Stimulated activated naive CD4-positive, alpha-beta T cell treated with Interleukin-2 at 50 U/mL for 16 hours (primary cell): Measurements from ENCODE around the gene RPL4.
"Not testable (repeated sequence)": the region's sequence is repeated elsewhere in the genome, so short reads cannot be mapped to it uniquely, and the experiment has no call there.

ENCODE experiments used
- DNase-seq: peaks from one replicate; lab custom pipeline; 2025; lab: John Stamatoyannopoulos, UW

The RPL4 gene

GRCh38 chr15:66504563-66505429 is at the start of gene RPL4, which contains the start of gene ZWILCH:
Gene RPL4, minus strand, starts transcription at chr15:66504855. Its CDS starts 65 bp downstream, at chr15:66504790.
Gene ZWILCH, plus strand, starts transcription at chr15:66505326. Its CDS starts 13 bp downstream, at chr15:66505339.
- peak; percentile 79 for DNase-seq

GRCh38 chr15:66545255-66545654 is 40.6 kb upstream of the RPL4 start:
- no peak for DNase-seq

- DNase-seq, result no peak
These were observed 38.2 kb upstream of the RPL4 start for GRCh38 chr15:66542896-66543295.

- no peak for DNase-seq
These were observed 30.4 kb upstream of the RPL4 start for GRCh38 chr15:66535056-66535455.

DNA sequence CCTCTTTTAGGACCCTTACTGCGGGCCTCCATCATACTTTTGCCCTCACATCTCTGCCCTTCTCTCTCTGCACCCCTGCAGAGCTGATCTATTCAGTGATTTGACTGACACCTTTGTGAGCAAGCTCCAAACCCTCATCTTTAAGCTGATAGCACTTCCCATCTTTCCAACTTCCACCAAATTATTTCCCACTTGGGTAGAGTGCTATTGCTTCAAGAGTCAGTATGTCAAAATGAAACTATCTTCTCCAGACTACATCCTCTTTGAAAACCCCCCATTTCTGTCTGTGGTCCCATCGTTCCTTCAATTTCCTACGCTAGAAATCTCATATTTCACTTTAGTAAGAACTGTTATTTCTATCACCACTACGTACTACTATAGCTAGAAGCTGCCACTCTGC is 20.2 kb upstream of the RPL4 start:
- no peak for DNase-seq

DNA sequence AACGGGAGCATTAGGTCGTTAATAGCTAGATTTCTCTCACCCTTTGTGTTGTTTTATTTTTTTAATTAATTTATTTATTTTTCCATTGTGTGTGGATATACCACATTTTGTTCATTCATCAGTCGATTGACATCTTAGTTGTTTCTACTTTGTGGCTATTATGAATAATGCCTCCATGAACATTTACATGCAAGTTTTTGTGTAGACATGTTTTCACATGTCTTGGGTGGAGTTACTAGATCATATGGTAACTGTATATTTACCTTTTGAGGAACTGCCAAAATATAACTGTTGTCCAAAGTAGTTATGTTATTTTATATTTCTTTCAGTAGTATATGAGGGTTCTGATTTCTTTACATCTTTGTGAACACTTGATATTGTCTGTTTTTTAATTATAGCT is 19.3 kb upstream of the RPL4 start:
- no peak for DNase-seq

GRCh38 chr15:66515901-66516322 is 11.3 kb upstream of the RPL4 start:
- DNase-seq, result no peak

GRCh38 chr15:66514586-66514985 is 9.9 kb upstream of the RPL4 start:
- no peak for DNase-seq

GRCh38 chr15:66508293-66508883 is 3.7 kb upstream of the RPL4 start:
- no peak for DNase-seq

- no peak for DNase-seq
These were observed 1.2 kb upstream of the RPL4 start for GRCh38 chr15:66505818-66506217.

DNA sequence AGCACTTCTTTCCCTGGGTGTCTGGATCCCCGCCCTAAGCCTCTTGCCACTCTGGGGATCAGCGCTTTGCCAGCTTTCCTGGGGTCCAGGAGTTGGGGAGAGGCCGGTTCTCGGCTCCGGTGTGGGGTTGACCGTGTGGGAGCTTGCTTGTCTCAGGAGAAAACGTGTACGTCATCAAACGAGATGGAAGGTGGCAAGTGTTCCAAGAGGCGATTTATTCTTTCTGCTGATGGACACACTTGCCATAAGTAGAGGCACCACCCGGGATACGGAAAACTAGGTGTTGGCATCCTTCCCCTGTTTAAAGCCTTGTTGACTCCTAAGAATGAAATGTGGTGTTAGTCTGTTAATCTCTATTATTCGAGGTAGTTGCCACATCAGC is 766 bp upstream of the RPL4 start:
- no peak for DNase-seq

DNA sequence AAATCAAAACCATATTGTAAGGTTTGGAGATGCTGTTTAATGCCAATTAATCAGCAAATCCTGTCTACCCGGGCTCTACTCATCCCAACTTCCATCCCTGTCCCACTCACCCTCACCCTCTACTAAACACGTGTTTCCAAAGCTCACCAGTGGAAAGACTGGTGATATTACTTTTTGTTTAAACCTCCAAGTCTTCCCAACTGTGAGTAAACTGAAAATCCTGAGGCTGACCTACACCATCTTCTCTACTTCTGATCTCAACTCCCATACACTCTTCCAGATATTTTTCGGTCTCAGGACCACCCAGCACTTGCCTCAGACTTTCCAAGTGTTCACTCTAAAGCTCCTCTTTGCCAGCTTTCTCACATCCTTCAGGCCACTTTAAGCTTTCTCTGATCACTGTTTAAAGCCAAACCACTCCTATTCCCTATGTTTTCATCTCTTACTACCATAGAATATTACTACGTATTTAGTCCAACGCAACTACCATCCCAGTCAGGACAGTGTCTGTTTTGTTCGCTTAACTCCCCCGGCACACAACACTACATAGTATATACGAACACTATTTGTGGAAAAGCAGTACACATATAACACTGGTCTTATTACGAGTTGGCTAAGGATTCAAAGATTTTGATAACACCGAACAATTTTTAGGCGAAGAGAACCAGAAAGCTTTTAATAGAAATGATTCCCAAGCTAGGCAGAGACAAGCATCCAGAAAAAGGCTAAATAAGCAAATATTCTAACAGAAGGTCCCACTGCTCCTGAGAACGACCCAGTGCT is 684 bp downstream of the RPL4 start:
- no peak for DNase-seq

DNA sequence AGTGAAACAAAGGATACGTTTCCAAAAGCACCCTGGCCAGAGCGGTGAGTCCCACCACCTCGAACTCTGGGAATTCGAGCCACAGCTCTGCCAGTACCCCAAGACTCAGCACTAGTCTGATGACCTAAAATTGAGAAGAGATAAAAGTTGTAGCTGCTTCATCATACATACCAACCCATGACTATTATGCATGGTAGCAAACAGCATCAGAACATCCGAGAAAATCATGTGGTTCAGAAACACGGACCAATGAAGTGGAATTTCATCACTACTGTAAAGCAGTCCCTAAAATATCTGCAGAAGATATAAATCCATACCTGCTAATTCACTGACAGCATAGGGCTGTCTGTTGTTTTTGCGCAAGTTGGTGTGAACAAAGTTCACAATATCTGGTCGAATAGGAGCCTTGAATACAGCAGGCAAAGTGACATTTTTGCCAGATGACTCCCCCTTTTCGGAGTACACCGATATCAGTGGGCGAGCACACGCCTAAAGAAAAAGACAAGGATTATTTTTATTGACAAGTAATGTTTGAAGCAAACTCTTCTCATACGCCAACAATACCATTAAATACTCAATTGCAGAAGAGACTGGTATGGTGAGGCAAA is 1.5 kb downstream of the RPL4 start:
- not testable (repeated sequence) for DNase-seq

DNA sequence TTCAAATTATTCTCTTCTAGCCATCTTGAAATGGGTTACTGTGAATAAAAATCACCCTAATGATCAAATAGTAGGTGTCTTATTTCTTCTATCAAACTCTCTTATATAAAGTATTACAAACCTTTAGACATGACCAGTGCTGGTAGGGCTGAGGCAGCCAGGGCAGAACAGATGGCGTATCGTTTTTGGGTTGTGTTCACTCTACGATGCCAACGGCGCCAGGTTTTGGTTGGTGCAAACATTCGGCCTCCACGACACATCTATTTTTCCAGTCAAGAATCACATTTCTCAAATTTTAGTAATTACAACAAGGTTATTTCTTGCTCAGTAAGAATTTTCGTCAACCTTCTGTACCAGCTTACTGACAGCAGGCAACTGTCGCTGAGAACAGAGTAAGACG is 2.2 kb downstream of the RPL4 start:
- DNase-seq, result peak; percentile 3

- DNase-seq, result not testable (repeated sequence)
These were observed 4.3 kb downstream of the RPL4 start for GRCh38 chr15:66500346-66500745.

GRCh38 chr15:66498501-66499386 is 5.9 kb downstream of the RPL4 start:
- no peak for DNase-seq

GRCh38 chr15:66497502-66498455 is 6.9 kb downstream of the RPL4 start, which contains the start of gene SNAPC5:
Gene SNAPC5, minus strand, starts transcription at chr15:66497762. Its CDS starts 31 bp downstream, at chr15:66497731.
- peak; percentile 96 for DNase-seq

GRCh38 chr15:66496951-66497501 is 7.6 kb downstream of the RPL4 start:
- peak; percentile 21 for DNase-seq

DNA sequence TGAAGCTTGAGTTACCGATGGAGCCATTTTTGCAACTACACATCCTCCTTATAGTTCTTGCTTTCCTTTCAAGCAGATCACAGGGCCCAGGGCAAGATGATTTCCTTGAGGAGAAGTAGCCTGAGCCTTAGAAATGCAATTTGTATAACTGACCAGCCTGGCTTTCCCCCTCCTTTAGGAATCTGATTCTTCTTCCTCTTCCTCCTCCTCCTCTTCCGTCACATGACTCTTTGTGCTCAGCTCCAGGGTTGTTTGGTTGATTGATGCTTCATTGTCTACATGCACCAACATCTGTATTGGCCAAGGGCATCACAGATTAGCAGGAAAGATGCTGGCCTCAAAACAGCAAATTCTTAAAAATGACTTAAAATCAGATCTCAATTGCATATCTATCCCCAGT is 10.4 kb downstream of the RPL4 start:
- DNase-seq, result no peak

DNA sequence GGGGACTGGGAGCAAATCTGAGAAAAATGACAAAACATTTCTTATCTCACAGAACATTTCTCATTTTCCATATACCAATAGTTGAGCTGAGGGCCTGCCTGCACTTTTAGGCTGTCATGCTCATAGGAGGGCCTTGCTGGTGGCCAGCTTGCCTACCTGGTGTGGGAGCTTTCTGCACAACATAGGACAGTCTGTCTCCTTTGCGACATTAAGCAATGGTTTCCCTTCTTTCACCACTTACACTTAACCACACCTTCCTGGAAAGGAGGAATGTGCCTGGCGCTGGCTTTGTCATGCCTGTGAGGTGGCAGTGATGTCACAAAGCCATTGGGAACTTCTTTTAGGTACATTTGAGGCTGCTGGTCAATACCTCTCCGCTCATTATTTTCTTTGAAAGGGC is 12.8 kb downstream of the RPL4 start:
- no peak for DNase-seq
